Stimulated activated CD8-positive, alpha-beta memory T cell treated with anti-CD3 and anti-CD28 coated beads, Interleukin-7, amount 100 ng/mL, for 48 hours (primary cell): ENCODE measurements around the gene KRTAP5-10.
"Not testable (repeated sequence)": the region's sequence is repeated elsewhere in the genome, so short reads cannot be mapped to it uniquely, and the experiment has no call there.

Experiments used
- DNase-seq, 2 donors: peaks; one replicate each; pipeline ENCODE4 v3.0.0-alpha.2; 2020; ENCODE audit warnings: low read depth in 1 of 2; ENCODE audit errors: extremely low read depth in 1 of 2

The KRTAP5-10 gene

DNA sequence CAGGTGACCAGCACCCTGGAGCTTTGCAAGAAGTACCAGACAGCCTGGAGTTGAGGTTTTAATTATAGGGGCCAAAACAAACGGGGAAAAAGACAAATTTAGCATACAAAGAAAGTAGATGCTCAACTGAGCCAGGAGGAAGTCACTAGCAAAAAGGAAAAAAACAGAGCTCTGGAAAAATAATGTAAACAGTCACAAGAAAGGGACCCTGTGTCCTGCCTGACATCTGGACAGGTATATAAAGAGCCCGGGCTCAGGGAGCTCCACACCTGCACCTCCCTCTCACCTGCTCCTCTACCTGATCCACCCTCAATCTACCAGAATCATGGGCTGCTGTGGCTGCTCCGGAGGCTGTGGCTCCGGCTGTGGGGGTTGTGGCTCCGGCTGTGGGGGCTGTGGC lies at the start of gene KRTAP5-10:
TSS of gene KRTAP5-10 (plus strand) at position 301 of the 400 bp plus-strand sequence. CDS start at position 326, 25 bp downstream.
- no peak for DNase-seq

DNA sequence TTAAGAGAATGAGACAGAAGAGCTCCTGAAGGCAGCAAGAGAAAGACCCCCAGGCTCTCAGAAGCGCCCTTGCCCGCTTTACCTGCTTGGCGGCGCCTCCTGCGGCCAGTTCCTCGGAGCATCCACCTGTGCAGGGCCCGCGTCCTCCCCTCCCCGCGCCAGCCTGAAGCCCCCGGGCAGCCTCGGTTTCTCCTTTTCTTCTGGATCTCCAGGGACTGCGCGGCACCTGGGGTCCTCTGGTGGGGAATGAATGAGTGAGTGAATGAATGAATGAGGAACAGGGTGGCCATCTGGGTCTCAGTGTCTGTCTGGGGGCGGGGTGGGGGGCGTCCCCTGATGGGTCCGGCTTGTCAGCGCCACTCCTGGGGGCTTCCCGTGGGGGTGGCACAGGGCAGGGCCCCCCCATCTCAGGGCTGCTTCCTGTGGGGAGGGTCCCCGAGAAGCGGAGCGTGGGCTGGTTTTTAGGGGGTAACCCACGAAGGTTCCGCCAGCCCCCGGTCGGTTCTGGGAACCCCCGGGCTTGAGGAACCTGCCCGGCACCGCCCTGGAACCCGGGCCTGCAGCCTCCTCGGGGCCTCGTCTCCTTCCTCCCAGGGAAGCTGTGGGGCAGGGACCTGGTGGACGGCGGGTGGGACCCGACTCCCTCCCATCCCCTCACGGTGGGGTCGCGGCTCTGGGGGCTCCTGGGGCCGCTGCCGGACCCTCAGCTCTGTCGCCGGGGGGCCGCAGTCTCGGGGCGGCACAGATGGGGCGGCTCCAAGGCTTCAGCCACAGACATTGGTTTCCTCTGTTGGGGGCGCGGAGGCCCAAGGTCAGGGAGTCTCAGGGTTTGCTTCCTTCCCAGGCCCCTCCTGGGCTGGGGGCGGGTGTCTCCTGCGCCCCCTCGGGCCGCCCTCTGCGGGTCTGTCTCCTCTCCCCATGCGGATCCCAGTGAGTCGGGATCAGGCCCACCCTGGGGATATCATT lies 46.6 kb upstream of the KRTAP5-10 start:
- DNase-seq: no peak

GRCh38 chr11:71519546-71519945 lies 45.8 kb upstream of the KRTAP5-10 start:
- DNase-seq: no peak

- DNase-seq: no peak
These were observed 40.0 kb upstream of the KRTAP5-10 start for GRCh38 chr11:71525188-71525937.

DNA sequence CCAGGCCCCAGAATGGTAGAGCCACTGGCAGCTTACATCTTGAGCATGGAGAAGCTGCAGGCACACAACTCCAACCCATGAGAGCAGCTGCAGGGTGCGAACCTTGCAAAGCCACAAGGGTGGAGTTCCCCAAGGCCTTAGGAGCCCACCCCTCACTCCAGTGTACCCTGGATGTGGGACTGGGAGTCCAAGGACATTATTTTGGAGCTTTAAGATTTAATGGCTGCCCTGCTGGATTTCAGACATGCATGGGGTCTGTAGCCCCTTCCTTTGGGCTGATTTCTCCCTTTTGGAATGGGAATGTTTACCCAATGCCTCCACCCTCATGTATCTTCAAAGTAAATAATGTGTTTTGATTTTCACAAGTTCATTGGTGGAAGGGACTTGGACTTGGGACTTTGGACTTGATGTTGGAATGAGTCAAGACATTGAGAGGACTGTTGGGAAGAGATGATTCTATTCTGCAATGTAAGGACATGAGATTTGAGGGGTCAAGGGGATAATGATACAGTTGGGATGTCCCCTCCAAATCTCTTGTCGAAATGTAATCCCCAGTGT lies 39.3 kb upstream of the KRTAP5-10 start:
- no peak for DNase-seq

DNA sequence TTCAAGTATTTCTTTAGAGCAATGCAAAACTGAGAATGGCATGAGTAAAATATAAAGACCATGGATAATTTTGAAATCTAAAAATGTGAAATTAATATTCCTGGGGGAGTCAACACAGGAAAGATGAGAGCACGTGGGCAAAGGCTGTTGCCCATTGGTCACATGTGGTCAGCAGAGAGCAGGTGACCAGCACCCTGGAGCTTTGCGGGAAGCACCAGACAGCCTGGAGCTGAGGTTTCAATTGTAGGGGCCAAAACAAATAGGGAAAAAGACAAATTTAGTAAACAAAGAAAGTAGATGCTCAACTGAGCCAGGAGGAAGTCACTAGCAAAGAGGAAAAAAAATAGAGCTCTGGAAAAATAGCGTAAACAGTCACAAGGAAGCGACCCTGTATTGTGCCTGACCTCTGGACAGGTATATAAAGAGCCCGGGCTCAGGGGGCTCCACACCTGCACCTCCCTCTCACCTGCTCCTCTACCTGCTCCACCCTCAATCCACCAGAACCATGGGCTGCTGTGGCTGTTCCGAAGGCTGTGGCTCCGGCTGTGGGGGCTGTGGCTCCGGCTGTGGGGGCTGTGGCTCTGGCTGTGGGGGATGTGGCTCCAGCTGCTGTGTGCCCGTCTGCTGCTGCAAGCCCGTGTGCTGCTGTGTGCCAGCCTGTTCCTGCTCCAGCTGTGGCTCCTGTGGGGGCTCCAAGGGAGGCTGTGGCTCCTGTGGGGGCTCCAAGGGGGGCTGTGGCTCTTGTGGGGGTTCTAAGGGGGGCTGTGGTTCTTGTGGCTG lies 38.4 kb upstream of the KRTAP5-10 start, which contains the start of gene KRTAP5-7:
TSS of gene KRTAP5-7 (plus strand) at position 472 of the 780 bp plus-strand sequence. CDS start at position 506, 34 bp downstream.
- not testable (repeated sequence) for DNase-seq

DNA sequence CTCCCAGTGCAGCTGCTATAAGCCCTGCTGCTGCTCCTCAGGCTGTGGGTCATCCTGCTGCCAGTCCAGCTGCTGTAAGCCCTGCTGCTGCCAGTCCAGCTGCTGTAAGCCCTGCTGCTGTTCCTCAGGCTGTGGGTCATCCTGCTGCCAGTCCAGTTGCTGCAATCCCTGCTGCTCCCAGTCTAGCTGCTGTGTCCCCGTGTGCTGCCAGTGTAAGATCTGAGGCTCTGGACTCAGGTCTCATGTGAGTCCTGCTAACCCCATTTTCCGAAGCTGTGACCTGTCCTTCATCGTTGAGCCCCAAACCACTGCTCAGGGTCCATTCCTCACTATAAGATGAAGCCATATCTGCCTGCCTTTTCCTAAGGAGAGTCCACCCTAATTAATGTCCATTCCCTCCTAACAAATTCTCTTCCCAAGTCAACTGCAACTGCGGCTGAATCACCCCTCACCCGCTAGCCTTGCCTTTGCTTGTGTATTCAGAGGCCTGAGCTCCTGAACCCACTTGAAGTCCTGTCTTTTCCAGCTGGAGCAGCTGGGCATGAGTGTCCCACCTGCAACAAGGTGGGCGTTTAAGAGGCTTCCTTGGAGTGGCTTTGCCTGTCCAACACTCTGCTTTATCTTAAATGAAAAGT lies 37.7 kb upstream of the KRTAP5-10 start:
- no peak for DNase-seq

- no peak for DNase-seq
These were observed 34.8 kb upstream of the KRTAP5-10 start for GRCh38 chr11:71530602-71531001.

GRCh38 chr11:71532036-71532610 lies 33.2 kb upstream of the KRTAP5-10 start:
- DNase-seq: no peak

DNA sequence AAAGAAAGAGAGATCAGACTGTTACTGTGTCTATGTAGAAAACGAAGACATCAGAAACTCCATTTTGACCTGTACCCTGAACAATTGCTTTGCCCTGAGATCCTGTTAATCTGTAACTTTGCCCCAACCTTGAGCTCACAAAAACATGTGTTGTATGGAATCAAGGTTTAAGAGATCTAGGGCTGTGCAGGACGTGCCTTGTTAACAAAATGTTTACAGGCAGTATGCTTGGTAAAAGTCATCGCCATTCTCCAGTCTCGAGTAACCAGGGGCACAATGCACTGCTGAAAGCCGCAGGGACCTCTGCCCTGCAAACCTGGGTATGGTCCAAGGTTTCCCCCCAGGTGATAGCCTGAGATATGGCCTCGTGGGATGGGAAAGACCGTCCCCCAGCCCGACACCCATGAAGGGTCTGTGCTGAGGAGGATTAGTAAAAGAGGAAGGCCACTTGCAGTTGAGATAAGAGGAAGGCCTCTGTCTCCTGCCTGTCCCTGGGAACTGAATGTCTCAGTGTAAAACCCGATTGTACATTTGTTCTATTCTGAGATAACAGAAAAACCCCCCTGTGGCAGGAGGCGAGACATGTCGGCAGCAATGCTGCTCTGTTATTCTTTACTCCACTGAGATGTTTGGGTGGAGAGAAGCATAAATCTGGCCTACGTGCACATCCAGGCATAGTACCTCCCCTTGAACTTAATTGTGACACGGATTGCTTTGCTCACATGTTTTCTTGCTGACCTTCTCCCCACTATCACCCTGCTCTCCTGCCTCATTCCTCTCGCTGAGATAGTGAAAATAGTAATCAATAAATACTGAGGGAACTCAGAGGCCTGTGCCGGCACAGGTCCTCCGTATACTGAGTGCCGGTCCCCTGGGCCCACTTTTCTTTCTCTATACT lies 30.4 kb upstream of the KRTAP5-10 start:
- DNase-seq: not testable (repeated sequence)

- DNase-seq: no peak
These were observed 29.5 kb upstream of the KRTAP5-10 start for GRCh38 chr11:71535825-71536224.

- DNase-seq: no peak
These were observed 27.8 kb upstream of the KRTAP5-10 start for GRCh38 chr11:71537537-71537936.

DNA sequence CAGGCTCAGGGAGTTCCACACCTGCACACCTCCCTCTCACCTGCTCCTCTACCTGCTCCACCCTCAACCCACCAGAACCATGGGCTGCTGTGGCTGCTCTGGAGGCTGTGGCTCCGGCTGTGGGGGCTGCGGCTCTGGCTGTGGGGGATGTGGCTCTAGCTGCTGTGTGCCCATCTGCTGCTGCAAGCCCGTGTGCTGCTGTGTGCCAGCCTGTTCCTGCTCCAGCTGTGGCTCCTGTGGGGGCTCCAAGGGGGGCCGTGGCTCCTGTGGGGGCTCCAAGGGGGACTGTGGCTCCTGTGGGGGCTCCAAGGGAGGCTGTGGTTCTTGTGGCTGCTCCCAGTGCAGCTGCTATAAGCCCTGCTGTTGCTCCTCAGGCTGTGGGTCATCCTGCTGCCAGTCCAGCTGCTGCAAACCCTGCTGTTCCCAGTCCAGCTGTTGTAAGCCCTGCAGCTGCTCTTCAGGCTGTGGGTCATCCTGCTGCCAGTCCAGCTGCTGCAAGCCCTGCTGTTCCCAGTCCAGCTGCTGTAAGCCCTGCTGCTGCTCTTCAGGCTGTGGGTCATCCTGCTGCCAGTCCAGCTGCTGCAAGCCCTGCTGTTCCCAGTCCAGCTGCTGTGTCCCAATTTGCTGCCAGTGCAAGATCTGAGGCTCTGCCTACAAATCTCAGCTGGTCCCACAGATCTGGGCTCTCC lies 27.2 kb upstream of the KRTAP5-10 start, which contains the start of gene KRTAP5-8:
TSS of gene KRTAP5-8 (plus strand) at position 49 of the 689 bp plus-strand sequence. CDS start at position 80, 31 bp downstream.
- not testable (repeated sequence) for DNase-seq

- DNase-seq: no peak
These were observed 26.7 kb upstream of the KRTAP5-10 start for GRCh38 chr11:71538666-71538990.

DNA sequence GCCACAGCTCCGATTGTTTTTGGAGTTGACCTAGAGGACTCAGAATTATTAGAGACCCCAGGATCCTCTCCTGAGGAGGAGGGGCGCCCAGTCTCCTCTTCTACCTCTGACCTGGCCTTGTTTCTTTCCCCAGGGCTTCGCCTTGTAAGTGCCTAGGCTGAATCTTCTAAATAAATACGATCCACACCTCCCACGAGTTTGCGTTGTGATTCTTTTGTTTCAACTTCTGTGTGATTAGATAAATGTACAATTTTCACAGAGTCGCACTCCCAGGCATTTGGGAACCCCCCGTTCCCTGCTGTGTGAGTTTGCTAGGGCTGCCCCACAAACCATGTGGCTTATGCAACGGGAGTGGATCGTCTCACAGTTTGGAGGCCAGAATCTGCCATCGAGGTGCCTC lies 26.3 kb upstream of the KRTAP5-10 start:
- no peak for DNase-seq

- not testable (repeated sequence) for DNase-seq
These were observed 25.4 kb upstream of the KRTAP5-10 start for GRCh38 chr11:71539971-71540370.

- DNase-seq: not testable (repeated sequence)
These were observed 24.6 kb upstream of the KRTAP5-10 start for GRCh38 chr11:71540521-71541304.
